ENCODE measurements around the gene PI16.

- TF ChIP-seq CTCF (IDR thresholded peaks at IDR 0.05) (no peak), EZH2 (IDR thresholded peaks at IDR 0.05; ENCODE audit: borderline replicate concordance, insufficient read depth, low read depth, low read length, poor library complexity, severe bottlenecking) (no peak)
These were observed 17.7 kb upstream of the PI16 start for GRCh38 chr6:36936824-36937223.

Measured in B cell (primary cell).